Measurements from ENCODE around the gene ATXN7.

DNA sequence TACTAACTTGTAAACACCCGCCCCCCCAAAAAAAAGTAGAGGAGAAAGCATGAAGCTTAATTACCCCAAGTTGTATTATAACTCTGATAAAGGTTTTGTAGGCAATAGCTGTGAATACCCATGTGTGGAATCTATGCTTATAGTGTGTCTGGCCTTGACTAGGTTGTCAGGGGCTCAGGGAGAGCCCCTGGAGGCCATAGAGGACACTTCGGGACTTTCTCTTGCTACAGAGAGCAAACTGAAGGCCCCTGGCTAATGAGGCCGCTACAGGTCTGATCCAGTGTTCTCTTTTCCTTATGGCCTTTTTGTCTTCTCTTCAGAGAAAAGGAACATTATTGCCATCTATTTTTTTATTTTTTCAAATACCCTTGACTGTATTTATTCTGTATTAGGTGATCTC is 67.6 kb downstream of the ATXN7 start:
- TF ChIP-seq, protein P1, sequence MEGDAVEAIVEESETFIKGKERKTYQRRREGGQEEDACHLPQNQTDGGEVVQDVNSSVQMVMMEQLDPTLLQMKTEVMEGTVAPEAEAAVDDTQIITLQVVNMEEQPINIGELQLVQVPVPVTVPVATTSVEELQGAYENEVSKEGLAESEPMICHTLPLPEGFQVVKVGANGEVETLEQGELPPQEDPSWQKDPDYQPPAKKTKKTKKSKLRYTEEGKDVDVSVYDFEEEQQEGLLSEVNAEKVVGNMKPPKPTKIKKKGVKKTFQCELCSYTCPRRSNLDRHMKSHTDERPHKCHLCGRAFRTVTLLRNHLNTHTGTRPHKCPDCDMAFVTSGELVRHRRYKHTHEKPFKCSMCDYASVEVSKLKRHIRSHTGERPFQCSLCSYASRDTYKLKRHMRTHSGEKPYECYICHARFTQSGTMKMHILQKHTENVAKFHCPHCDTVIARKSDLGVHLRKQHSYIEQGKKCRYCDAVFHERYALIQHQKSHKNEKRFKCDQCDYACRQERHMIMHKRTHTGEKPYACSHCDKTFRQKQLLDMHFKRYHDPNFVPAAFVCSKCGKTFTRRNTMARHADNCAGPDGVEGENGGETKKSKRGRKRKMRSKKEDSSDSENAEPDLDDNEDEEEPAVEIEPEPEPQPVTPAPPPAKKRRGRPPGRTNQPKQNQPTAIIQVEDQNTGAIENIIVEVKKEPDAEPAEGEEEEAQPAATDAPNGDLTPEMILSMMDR (conservative IDR thresholded peaks at IDR 0.05): no peak
- no peak for TF ChIP-seq ZFX (IDR thresholded peaks at IDR 0.05)
